WTC11 (cell line): ENCODE measurements around the gene SPHKAP. TPM values are rescaled to one million over a fixed set of nuclear protein-coding genes. Genes with fewer than 3 reads are reported as not detected.

Experiments
- ATAC-seq: fragments of 200-7000 bp; cut with Tn5 transposase; 2 replicates; pipeline ENCODE4 v1.10.0; 2021; ENCODE audit warnings: mild to moderate bottlenecking, moderate library complexity
- CTCF ChIA-PET: fragments of 300-600 bp; sonication (Branson Sonifier 250); formaldehyde crosslinking; loops from one replicate; lab custom pipeline; 2021; ENCODE audit warnings: antibody characterized with exemption; lab: Charles Lee
- POLR2A ChIA-PET: fragments of 350-600 bp; sonication (Branson Sonifier 250); formaldehyde crosslinking; loops from one replicate; lab custom pipeline; 2021; ENCODE audit warnings: antibody characterized with exemption; lab: Charles Lee
- DNase-seq: peaks from one replicate; pipeline ENCODE4 v3.0.0; 2021; ENCODE audit warnings: low spot score
- H3K27ac Mint-ChIP-seq: 2 replicates; pipeline ENCODE4 v1.8.0; 2021; ENCODE audit warnings: mixed read lengths
- H3K27me3 Mint-ChIP-seq: 2 replicates; pipeline ENCODE4 v1.8.0; 2021; ENCODE audit warnings: low read depth, mild to moderate bottlenecking, moderate library complexity, mixed read lengths
- H3K36me3 Mint-ChIP-seq: 2 replicates; pipeline ENCODE4 v1.8.0; 2021; ENCODE audit warnings: mixed read lengths
- H3K4me1 Mint-ChIP-seq: 2 replicates; pipeline ENCODE4 v1.8.0; 2022; ENCODE audit warnings: mixed read lengths
- H3K4me3 Mint-ChIP-seq: 2 replicates; pipeline ENCODE4 v1.8.0; 2021; ENCODE audit warnings: mild to moderate bottlenecking, moderate library complexity, mixed read lengths
- H3K9me3 Mint-ChIP-seq: 2 replicates; pipeline ENCODE4 v1.8.0; 2021; ENCODE audit warnings: mixed read lengths
- ATF2 ChIP-seq: sonication (generic); formaldehyde crosslinking; IDR thresholded peaks from 2 replicates; pipeline ENCODE4 v1.8.1; 2022; ENCODE audit warnings: low read depth, missing genetic modification reagents, borderline replicate concordance
- CDX4 ChIP-seq: fragments of 250-450 bp; sonication (Bioruptor Pico); IDR thresholded peaks from 2 replicates; pipeline ENCODE4 v1.9.0; 2021; ENCODE audit warnings: moderate library complexity, mild to moderate bottlenecking, inconsistent platforms, borderline replicate concordance
- CREB1 ChIP-seq: sonication (generic); formaldehyde crosslinking; IDR thresholded peaks from 2 replicates; pipeline ENCODE4 v1.8.0; 2023; ENCODE audit warnings: mild to moderate bottlenecking, missing genetic modification reagents
- CREM ChIP-seq: sonication (generic); formaldehyde crosslinking; IDR thresholded peaks from 2 replicates; pipeline ENCODE4 v1.8.1; 2022; ENCODE audit warnings: mild to moderate bottlenecking, missing genetic modification reagents, moderate library complexity
- CTCF ChIP-seq: fragments of 200-600 bp; IDR thresholded peaks from 2 replicates; pipeline ENCODE4 v1.8.0; 2022; ENCODE audit warnings: antibody characterized with exemption
- E2F1 ChIP-seq: sonication (generic); formaldehyde crosslinking; IDR thresholded peaks from 2 replicates; pipeline ENCODE4 v1.8.0; 2022; ENCODE audit warnings: mild to moderate bottlenecking, missing genetic modification reagents
- HMGA2 ChIP-seq: fragments of 250-450 bp; sonication (Bioruptor Pico); IDR thresholded peaks from 2 replicates; pipeline ENCODE4 v1.4.0; 2021; ENCODE audit warnings: mild to moderate bottlenecking, moderate library complexity
- JAZF1 ChIP-seq: fragments of 250-450 bp; sonication (Bioruptor Pico); IDR thresholded peaks from 2 replicates; pipeline ENCODE4 v1.9.0; 2021; ENCODE audit warnings: moderate library complexity, mild to moderate bottlenecking, inconsistent platforms
- KAT7 ChIP-seq: sonication (generic); formaldehyde crosslinking; IDR thresholded peaks from 2 replicates; pipeline ENCODE4 v1.8.1; 2023; ENCODE audit warnings: missing genetic modification reagents, mild to moderate bottlenecking, borderline replicate concordance
- MXD4 ChIP-seq: fragments of 250-450 bp; sonication (Bioruptor Pico); IDR thresholded peaks from 2 replicates; pipeline ENCODE4 v1.8.0; 2021; ENCODE audit warnings: mild to moderate bottlenecking, moderate library complexity, borderline replicate concordance
- NFYB ChIP-seq: sonication (generic); formaldehyde crosslinking; conservative IDR thresholded peaks from 2 replicates; pipeline ENCODE4 v1.8.0; 2022; ENCODE audit warnings: low read depth, missing genetic modification reagents
- NR2C2 ChIP-seq: sonication (generic); formaldehyde crosslinking; IDR thresholded peaks from 2 replicates; pipeline ENCODE4 v1.8.0; 2022; ENCODE audit warnings: mild to moderate bottlenecking, missing genetic modification reagents
- OVOL2 ChIP-seq: fragments of 250-450 bp; sonication (Bioruptor Pico); IDR thresholded peaks from 2 replicates; pipeline ENCODE4 v1.9.0; 2021; ENCODE audit warnings: mild to moderate bottlenecking, borderline replicate concordance
- TEAD4 ChIP-seq: sonication (generic); formaldehyde crosslinking; IDR thresholded peaks from 2 replicates; pipeline ENCODE4 v1.8.0; 2022; ENCODE audit warnings: mild to moderate bottlenecking, missing genetic modification reagents
- TP53 ChIP-seq: sonication (generic); formaldehyde crosslinking; IDR thresholded peaks from 2 replicates; pipeline ENCODE4 v1.8.1; 2023; ENCODE audit warnings: mild to moderate bottlenecking, missing genetic modification reagents
- USF2 ChIP-seq: sonication (generic); formaldehyde crosslinking; IDR thresholded peaks from 2 replicates; pipeline ENCODE4 v1.8.1; 2023; ENCODE audit warnings: mild to moderate bottlenecking, missing genetic modification reagents, moderate library complexity
- ZMAT4 ChIP-seq: fragments of 250-450 bp; sonication (Bioruptor Pico); IDR thresholded peaks from 2 replicates; pipeline ENCODE4 v1.9.0; 2021; ENCODE audit warnings: mild to moderate bottlenecking
- ZNF263 ChIP-seq: sonication (generic); formaldehyde crosslinking; IDR thresholded peaks from 2 replicates; pipeline ENCODE4 v1.8.1; 2022; ENCODE audit warnings: low read depth, mild to moderate bottlenecking, moderate library complexity, missing genetic modification reagents
- ZNF396 ChIP-seq: fragments of 250-450 bp; sonication (Bioruptor Pico); IDR thresholded peaks from 2 replicates; pipeline ENCODE4 v1.8.0; 2021; ENCODE audit warnings: mild to moderate bottlenecking, moderate library complexity, borderline replicate concordance
- ZNF416 ChIP-seq: fragments of 250-450 bp; sonication (Bioruptor Pico); IDR thresholded peaks from 2 replicates; pipeline ENCODE4 v1.9.0; 2021; ENCODE audit warnings: mild to moderate bottlenecking, inconsistent platforms
- ZNF423 ChIP-seq: fragments of 250-450 bp; sonication (Bioruptor Pico); IDR thresholded peaks from 2 replicates; pipeline ENCODE4 v2.1.2; 2022; ENCODE audit warnings: mild to moderate bottlenecking, moderate library complexity
- ZNF671 ChIP-seq: fragments of 250-450 bp; sonication (Bioruptor Pico); IDR thresholded peaks from 2 replicates; pipeline ENCODE4 v1.8.0; 2021; ENCODE audit warnings: mild to moderate bottlenecking
- total RNA-seq: library from RNA; stranded (reverse); gene quantifications from 3 replicates; pipeline ENCODE4 v1.2.3, GENCODE V29; 2021

Gene SPHKAP
- total RNA-seq, 1 experiment from 2014 or later: not detected

GRCh38 chr2:228197504-228197903, 16.0 kb upstream of the SPHKAP start (continued):
- TF ChIP-seq ATF2 (no peak), CDX4 (no peak), ZNF396 (no peak), ZNF416 (no peak), ZMAT4 (no peak)

- TF ChIP-seq ZNF416 (no peak), ZNF423 (0 out of 2 replicates have a peak, but pooled peaks have one; percentile 25)
- H3K27ac Mint-ChIP-seq: no peak overlapping the region
- peaks cover 46% of the 10 kb centered on the region for H3K27me3 Mint-ChIP-seq
- peaks cover 5% of the 10 kb centered on the region for H3K4me1 Mint-ChIP-seq
- peak overlapping the region; percentile 88 for H3K4me3 Mint-ChIP-seq
- peak; percentile 47 for DNase-seq
- ChIA-PET CTCF (interaction anchor here (0.7 to 2.0 kb wide), 3 partner anchors 122 to 290 kb away, joined by 3 to 4 read pairs (median 3); no protein-coding TSS in a partner anchor), POLR2A (no interaction called here)
- peak; percentile 61 for ATAC-seq
- peaks cover 5% of the 10 kb centered on the region; the same call in 1 of the 2 replicates for H3K36me3 Mint-ChIP-seq
- peaks cover 10% of the 10 kb centered on the region for H3K9me3 Mint-ChIP-seq
These were observed 1.0 kb downstream of the SPHKAP start for GRCh38 chr2:228180181-228181097.

- Mint-ChIP-seq H3K4me1 (0 out of 2 replicates have a peak, but pooled peaks cover 4% of the 10 kb centered on the region), H3K9me3 (no peaks in the 10 kb centered on the region), H3K36me3 (no peaks in the 10 kb centered on the region), H3K27me3 (no peaks in the 10 kb centered on the region), H3K4me3 (no peak overlapping the region), H3K27ac (no peak overlapping the region)
- CTCF ChIA-PET: no interaction called here
- ATAC-seq: no peak
- no peak for DNase-seq
- TF ChIP-seq TEAD4 (CRISPR knock-in tag) (no peak), MXD4 (no peak), TP53 (CRISPR knock-in tag) (no peak), ZNF423 (no peak), CREB1 (CRISPR knock-in tag) (no peak), ZNF416 (no peak), ZNF263 (CRISPR knock-in tag) (no peak), JAZF1 (CRISPR knock-in tag) (no peak)
- POLR2A ChIA-PET: no interaction called here
These were observed 14.2 kb downstream of the SPHKAP start for GRCh38 chr2:228167290-228167689.

GRCh38 chr2:228164718-228165117, 16.8 kb downstream of the SPHKAP start:
- ATAC-seq: no peak
- Mint-ChIP-seq H3K36me3 (no peaks in the 10 kb centered on the region), H3K27ac (no peak overlapping the region), H3K9me3 (peaks cover 2% of the 10 kb centered on the region; the same call in 1 of the 2 replicates), H3K4me1 (no peaks in the 10 kb centered on the region), H3K27me3 (no peaks in the 10 kb centered on the region; the same call in 1 of the 2 replicates), H3K4me3 (no peak overlapping the region)
- no peak for DNase-seq
- ChIA-PET POLR2A (no interaction called here), CTCF (no interaction called here)
- TF ChIP-seq USF2 (CRISPR knock-in tag) (no peak), HMGA2 (CRISPR knock-in tag) (no peak), KAT7 (CRISPR knock-in tag) (no peak), E2F1 (CRISPR knock-in tag) (no peak), CTCF (no peak), ZNF263 (CRISPR knock-in tag) (no peak), CREM (CRISPR knock-in tag) (no peak), NR2C2 (CRISPR knock-in tag) (no peak), ZNF671 (CRISPR knock-in tag) (no peak), NFYB (CRISPR knock-in tag) (no peak), OVOL2 (CRISPR knock-in tag) (no peak)
